ENCODE data around the gene MCHR1.

MCHR1 gene

DNA sequence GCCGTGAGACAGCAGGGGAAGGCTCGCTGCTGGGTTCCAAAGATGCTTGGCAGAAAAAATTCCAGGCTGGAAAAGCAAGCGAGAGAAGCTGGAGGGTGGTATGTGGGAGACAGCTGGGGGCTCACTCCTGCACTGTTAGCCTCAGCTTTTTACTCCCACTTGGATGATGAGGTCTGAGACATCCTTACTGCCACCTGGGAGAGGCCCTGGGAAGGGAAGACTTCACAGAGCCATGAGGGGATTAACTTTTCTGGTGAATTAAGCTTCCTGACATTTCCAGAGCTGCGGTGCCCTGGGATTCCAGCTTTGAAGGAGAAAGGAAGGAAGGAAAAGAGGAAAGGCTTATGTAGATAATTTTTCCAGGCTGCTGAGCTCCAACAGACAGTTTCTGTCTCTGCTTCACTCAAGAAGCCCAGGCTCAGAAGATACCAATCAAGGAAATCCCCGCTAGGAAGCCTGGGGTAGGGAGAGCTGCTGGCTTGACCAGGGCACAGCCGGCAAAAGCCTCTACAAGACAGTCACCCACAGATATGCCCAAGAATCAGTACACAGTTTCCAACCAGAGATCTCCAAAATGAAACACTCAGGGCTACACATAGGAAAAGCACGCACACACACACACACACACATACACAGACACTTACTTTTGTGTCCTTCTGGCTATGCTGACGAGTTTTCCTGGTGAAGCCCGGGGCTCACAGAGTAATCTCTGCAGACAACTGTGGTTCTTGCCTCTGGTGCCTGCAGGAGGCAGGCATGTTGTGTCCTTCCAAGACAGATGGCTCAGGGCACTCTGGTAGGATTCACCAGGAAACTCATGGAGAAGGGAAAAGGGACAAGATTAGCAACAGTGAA is 907 bp downstream of the MCHR1 start:
- H3K36me3 ChIP-seq (replicated peaks; ENCODE audit: low read depth, low read length), result no peaks in the 10 kb centered on the region
- no peaks in the 10 kb centered on the region for H3K9me3 ChIP-seq (ENCODE audit: insufficient read depth, low read length)
- no peak overlapping the region for H2AFZ ChIP-seq (ENCODE audit: low read depth, low read length)
- no peaks in the 10 kb centered on the region for H4K20me1 ChIP-seq (ENCODE audit: insufficient read depth, low read length)
- H3K27ac ChIP-seq (ENCODE audit: low read length), result no peak overlapping the region
- no peaks in the 10 kb centered on the region for H3K79me2 ChIP-seq (ENCODE audit: low read length)
- peaks cover 17% of the 10 kb centered on the region for H3K4me1 ChIP-seq (ENCODE audit: low read length)
- no peak overlapping the region for H3K4me2 ChIP-seq (ENCODE audit: low read length)
- TF ChIP-seq, protein P1, sequence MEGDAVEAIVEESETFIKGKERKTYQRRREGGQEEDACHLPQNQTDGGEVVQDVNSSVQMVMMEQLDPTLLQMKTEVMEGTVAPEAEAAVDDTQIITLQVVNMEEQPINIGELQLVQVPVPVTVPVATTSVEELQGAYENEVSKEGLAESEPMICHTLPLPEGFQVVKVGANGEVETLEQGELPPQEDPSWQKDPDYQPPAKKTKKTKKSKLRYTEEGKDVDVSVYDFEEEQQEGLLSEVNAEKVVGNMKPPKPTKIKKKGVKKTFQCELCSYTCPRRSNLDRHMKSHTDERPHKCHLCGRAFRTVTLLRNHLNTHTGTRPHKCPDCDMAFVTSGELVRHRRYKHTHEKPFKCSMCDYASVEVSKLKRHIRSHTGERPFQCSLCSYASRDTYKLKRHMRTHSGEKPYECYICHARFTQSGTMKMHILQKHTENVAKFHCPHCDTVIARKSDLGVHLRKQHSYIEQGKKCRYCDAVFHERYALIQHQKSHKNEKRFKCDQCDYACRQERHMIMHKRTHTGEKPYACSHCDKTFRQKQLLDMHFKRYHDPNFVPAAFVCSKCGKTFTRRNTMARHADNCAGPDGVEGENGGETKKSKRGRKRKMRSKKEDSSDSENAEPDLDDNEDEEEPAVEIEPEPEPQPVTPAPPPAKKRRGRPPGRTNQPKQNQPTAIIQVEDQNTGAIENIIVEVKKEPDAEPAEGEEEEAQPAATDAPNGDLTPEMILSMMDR (IDR thresholded peaks at IDR 0.05; ENCODE audit: low read depth, low read length), result no peak
- TF ChIP-seq EZH2phosphoT487 (IDR thresholded peaks at IDR 0.05; ENCODE audit: low read depth), result no peak
- no peak overlapping the region for H3K9ac ChIP-seq (ENCODE audit: low read length)
- peaks cover 17% of the 10 kb centered on the region for H3K27me3 ChIP-seq (ENCODE audit: low read depth, low read length)
- no peak overlapping the region for H3K4me3 ChIP-seq (ENCODE audit: low read length)

DNA sequence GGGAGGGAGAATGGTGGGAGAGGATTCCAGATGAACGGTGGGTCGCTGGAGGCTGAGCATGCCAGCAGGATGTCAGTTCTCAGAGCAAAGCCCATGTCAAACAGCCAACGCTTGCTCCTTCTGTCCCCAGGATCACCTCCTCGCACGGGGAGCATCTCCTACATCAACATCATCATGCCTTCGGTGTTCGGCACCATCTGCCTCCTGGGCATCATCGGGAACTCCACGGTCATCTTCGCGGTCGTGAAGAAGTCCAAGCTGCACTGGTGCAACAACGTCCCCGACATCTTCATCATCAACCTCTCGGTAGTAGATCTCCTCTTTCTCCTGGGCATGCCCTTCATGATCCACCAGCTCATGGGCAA is 1.5 kb downstream of the MCHR1 start:
- Histone ChIP-seq H3K9ac (ENCODE audit: low read length) (no peak overlapping the region), H3K27me3 (ENCODE audit: low read depth, low read length) (peaks cover 17% of the 10 kb centered on the region), H3K79me2 (ENCODE audit: low read length) (no peaks in the 10 kb centered on the region), H2AFZ (ENCODE audit: low read depth, low read length) (no peak overlapping the region), H4K20me1 (ENCODE audit: insufficient read depth, low read length) (no peaks in the 10 kb centered on the region), H3K4me3 (ENCODE audit: low read length) (no peak overlapping the region), H3K4me2 (ENCODE audit: low read length) (no peak overlapping the region), H3K27ac (ENCODE audit: low read length) (no peak overlapping the region), H3K4me1 (ENCODE audit: low read length) (peaks cover 20% of the 10 kb centered on the region), H3K36me3 (replicated peaks; ENCODE audit: low read depth, low read length) (no peaks in the 10 kb centered on the region), H3K9me3 (ENCODE audit: insufficient read depth, low read length) (no peaks in the 10 kb centered on the region)
- no peak for TF ChIP-seq EZH2phosphoT487 (IDR thresholded peaks at IDR 0.05; ENCODE audit: low read depth)
- TF ChIP-seq, protein P1 (IDR thresholded peaks at IDR 0.05; ENCODE audit: low read depth, low read length), result no peak

DNA sequence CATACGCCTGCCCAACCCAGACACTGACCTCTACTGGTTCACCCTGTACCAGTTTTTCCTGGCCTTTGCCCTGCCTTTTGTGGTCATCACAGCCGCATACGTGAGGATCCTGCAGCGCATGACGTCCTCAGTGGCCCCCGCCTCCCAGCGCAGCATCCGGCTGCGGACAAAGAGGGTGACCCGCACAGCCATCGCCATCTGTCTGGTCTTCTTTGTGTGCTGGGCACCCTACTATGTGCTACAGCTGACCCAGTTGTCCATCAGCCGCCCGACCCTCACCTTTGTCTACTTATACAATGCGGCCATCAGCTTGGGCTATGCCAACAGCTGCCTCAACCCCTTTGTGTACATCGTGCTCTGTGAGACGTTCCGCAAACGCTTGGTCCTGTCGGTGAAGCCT is 2.2 kb downstream of the MCHR1 start:
- Histone ChIP-seq H4K20me1 (ENCODE audit: insufficient read depth, low read length) (no peaks in the 10 kb centered on the region), H3K9me3 (ENCODE audit: insufficient read depth, low read length) (no peaks in the 10 kb centered on the region), H3K36me3 (replicated peaks; ENCODE audit: low read depth, low read length) (no peaks in the 10 kb centered on the region), H3K27ac (ENCODE audit: low read length) (no peak overlapping the region), H3K9ac (ENCODE audit: low read length) (no peak overlapping the region), H3K4me3 (ENCODE audit: low read length) (no peak overlapping the region), H3K27me3 (ENCODE audit: low read depth, low read length) (peaks cover 17% of the 10 kb centered on the region), H3K79me2 (ENCODE audit: low read length) (no peaks in the 10 kb centered on the region), H2AFZ (ENCODE audit: low read depth, low read length) (no peak overlapping the region), H3K4me2 (ENCODE audit: low read length) (no peak overlapping the region), H3K4me1 (ENCODE audit: low read length) (peaks cover 20% of the 10 kb centered on the region)
- TF ChIP-seq EZH2phosphoT487 (IDR thresholded peaks at IDR 0.05; ENCODE audit: low read depth), result no peak
- TF ChIP-seq, protein P1 (IDR thresholded peaks at IDR 0.05; ENCODE audit: low read depth, low read length), result no peak

DNA sequence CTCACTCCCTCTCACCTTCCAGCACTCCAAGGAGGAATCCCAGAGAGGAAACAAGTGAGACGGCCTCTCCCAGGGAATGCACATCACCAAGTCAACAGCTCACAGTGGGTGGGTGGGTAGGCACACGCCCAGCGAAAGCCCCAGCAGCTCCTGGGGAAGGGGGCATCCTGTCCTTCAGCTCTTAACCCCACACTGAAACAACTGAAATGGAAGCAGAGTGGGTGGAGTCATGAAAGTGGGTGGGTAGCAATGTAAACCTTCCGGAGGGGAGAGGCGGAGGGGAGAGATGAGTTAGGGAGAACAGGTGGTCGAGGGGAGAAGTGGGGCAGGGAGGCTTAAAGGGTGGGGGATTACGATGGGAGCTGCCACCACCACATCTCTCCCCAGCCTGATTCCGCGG is 5.4 kb downstream of the MCHR1 start:
- H3K9me3 ChIP-seq (ENCODE audit: insufficient read depth, low read length), result no peaks in the 10 kb centered on the region
- H3K4me2 ChIP-seq (ENCODE audit: low read length), result peak overlapping the region; percentile 89
- H3K27ac ChIP-seq (ENCODE audit: low read length), result no peak overlapping the region
- TF ChIP-seq EZH2phosphoT487 (IDR thresholded peaks at IDR 0.05; ENCODE audit: low read depth), result no peak
- TF ChIP-seq, protein P1 (IDR thresholded peaks at IDR 0.05; ENCODE audit: low read depth, low read length), result no peak
- peak overlapping the region; percentile 3; the same call in 1 of the 2 replicates for H3K9ac ChIP-seq (ENCODE audit: low read length)
- peak overlapping the region; percentile 73 for H3K4me3 ChIP-seq (ENCODE audit: low read length)
- no peaks in the 10 kb centered on the region for H4K20me1 ChIP-seq (ENCODE audit: insufficient read depth, low read length)
- H3K36me3 ChIP-seq (replicated peaks; ENCODE audit: low read depth, low read length), result no peaks in the 10 kb centered on the region
- H3K4me1 ChIP-seq (ENCODE audit: low read length), result peaks cover 20% of the 10 kb centered on the region
- H3K79me2 ChIP-seq (ENCODE audit: low read length), result no peaks in the 10 kb centered on the region
- H3K27me3 ChIP-seq (ENCODE audit: low read depth, low read length), result peaks cover 10% of the 10 kb centered on the region
- peak overlapping the region; percentile 80 for H2AFZ ChIP-seq (ENCODE audit: low read depth, low read length)

All from OCI-LY3 (cell line).